IPS-NIHi7 (cell line): ENCODE results near the gene U2AF2.

Experiments used
- DNase-seq: peaks from one replicate; pipeline ENCODE4 v3.0.0; 2012; ENCODE audit warnings: mixed read lengths; ENCODE audit errors: extremely low spot score

U2AF2 gene

DNA sequence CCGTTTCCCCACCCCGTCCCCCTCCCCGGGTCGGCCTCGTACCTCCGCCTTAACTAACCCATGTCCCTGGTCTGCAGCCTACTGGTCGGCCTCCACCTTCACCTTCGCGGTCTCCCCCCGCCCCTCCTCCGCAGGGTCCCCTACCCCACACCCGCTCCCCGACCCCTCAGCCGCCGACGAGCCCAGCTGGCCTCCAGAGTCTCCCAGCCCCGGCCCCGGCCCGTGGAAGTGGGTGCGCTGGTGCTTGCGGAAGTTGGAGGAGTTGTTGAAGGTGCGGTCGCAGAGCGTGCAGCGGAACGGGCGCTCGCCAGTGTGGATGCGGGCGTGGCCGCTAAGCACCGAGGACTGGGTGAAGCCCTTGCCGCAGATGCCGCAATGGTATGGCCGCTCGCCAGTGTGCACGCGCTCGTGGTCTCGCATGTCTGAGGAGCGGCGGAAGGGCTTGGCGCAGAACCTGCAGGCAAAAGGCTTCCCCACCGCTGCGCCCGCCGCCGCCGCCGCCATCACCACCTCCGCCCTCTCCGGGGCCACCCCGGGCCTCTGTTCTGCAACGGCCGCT is 33.1 kb upstream of the U2AF2 start:
- no peak for DNase-seq

DNA sequence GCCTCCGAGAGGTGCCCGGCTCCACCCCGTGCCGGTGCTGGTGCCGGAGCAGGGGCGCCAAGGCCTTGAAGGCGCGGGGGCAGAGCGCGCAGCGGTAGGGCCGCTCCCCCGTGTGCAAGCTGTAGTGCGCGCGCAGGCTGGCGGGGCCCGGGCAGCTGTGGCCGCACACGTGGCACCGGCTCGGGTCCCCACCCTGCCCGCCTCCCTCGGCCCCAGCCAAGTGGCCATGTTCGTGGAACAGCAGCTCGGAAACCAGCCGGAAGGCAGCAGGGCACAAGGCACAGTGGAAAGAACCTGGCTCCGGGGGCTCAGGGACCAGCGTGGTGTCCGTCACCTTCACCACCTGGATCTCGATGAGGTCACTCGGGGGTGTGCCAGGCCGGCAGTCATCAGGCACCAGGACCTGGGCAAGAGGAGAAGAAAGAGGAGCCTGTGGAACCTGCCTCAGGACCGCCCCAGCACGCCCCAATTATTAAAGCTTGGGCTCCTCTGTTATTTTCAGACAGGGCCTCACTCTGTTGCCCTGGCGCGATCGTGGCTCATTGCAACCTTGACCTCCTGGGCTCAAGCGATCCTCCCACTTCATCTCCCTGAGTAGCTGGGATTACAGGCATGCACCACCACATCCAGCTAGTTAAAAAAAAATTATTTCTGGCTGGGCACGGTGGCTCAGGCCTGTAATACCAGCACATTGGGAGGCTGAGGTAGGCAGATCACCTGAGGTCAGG is 32.4 kb upstream of the U2AF2 start:
- DNase-seq, result no peak

GRCh38 chr19:55623130-55623529 is 31.7 kb upstream of the U2AF2 start:
- no peak for DNase-seq

DNA sequence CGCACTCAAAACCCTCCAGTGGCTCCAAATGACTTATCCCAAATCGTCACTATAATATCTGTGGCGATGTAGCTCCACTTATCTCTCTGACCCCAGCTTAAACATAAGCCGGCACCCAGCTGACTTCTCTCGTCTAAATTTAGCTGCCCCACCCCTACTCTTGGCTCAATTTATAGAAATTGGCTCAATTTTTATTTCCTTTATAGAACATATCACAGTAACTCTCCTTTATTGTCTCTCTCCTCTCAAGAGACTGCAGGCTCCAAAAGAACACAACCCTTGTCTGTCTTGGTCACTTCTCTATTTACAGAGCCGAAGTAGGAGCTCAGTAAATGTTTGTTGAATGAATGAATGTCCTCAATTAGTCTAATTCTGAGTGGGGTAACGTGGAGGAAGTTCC is 31.3 kb upstream of the U2AF2 start:
- DNase-seq, result no peak

DNA sequence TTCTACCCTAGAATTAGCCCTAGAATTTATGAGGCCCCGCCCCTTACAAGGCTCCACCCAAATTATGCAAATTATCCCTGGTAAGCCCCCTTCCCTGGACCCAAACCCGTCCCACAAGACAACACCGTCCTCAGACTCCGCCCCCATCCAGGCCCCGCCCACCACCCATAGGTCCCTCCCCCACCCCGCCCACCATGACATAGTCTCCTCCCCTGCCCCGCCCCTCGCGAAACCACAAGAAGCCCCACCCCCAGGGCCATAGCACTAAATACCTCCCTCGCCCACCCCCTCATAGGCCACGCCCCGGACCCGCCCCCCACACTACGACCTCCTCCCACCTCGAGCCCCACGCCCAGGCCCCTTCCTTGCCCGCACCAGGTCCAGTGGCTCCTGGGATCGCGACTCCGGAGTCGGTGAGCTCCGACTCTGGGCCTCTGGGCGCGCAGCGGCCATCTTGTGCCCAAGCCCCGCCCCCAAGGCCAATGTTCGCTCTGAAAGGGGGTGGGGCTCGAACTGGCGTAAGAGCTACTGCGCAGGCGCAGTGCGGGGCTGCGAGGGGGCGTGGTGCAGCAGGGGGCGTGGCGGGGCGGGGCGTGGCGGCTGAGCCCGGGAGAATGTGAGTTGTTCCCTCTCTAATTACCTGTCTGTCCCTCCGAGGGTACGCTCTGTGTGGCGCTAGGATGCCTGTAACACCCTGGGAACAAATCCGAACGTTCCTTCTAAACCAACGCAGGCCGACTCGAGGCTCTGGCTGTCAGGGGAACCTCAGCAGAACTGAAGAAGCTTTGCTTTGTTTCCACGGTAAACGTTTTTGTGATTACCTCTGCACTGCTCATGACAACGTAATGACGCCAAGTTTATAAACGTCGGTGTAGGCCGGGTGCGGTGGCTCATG is 30.5 kb upstream of the U2AF2 start, which contains the start of gene ZNF784:
Gene ZNF784 (minus strand): TSS at position 458 of the 895 bp plus-strand sequence. CDS start 5 bp downstream, at position 453.
- DNase-seq, result peak; percentile 91

DNA sequence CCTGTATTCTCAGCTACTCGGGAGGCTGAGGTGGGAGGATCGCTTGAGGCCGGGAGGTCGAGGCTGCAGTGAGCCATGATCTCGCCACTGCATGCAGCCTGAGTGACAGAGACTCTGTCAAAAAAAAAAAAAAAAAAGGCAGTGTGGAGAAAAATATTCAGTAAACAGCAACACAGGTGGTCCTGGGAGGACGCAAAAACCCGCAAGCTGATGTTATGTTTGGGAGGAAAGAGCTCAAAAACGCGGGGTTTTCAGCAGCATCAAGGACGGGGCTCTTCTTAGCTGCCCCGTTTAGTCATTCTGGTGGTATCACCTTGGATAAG is 29.9 kb upstream of the U2AF2 start:
- DNase-seq, result no peak

GRCh38 chr19:55626350-55626749 is 28.5 kb upstream of the U2AF2 start:
- DNase-seq, result no peak

- DNase-seq, result peak; percentile 52
Observed at GRCh38 chr19:55632463-55632834, 22.4 kb upstream of the U2AF2 start.

DNA sequence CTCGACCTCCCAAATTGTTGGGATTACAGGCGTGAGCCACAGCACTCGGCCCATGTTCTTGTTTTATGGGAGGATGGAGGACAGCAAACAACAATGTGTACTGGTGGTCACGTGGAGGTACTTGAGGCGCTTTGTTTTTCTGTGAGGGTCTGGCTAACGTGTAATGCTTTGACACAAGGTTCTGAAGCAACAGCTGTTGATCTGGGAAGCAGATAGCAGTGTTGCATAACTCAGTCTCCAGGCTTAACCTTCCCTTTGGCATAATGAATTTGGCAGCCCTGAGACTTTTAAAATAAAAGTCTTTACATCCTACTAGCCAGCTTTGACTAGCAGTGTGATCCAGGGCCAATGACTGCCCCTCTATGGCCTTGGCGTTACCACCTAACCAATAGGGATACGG is 21.0 kb upstream of the U2AF2 start:
- DNase-seq, result no peak

- DNase-seq, result no peak
Observed at GRCh38 chr19:55635334-55635717, 19.5 kb upstream of the U2AF2 start.

GRCh38 chr19:55635856-55636440 is 18.9 kb upstream of the U2AF2 start:
- no peak for DNase-seq

DNA sequence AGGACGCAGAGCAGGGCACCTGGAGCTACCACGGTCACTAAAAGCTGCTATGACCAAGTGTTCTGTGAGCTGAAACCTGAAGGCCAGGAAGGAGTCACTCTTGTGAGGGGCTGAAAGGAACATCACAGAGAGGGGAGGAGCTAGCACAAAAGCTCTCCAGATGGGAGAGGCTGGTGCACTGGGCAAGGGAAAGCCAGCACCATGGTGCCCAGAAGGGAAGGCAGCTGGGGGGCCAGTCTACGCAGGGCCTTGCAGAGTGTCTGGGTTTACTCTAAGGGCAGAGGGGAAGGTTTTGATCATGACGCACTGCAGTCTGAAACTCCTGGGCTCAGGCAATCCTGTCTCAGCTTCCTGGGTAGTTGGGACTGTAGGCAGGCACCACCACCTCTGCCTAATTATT is 18.1 kb upstream of the U2AF2 start:
- DNase-seq, result no peak

GRCh38 chr19:55637534-55637933 is 17.3 kb upstream of the U2AF2 start:
- DNase-seq, result no peak

DNA sequence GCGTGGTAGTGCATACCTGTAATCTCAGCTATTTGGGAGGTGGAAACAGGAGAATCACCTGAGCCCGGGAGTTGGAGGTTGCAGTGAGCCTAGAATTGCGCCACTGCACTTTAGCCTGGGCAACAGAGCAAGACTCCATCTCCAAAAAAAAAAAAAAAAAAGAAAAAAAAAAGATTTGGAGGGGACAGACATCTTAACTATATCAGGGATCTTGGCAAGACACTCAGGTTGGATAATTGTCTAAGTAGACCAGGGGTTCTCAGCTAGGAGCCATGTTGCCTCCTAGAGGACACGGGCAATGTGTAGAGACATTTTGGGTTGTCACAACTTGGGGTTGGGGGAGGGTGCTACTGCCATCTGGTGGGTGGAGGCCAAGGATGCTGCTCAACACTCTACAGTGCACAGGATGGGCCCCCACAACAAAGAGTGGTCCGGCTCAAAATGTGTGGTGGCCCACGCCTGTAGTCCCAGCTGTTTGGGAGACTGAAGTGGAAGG is 15.9 kb upstream of the U2AF2 start:
- no peak for DNase-seq

DNA sequence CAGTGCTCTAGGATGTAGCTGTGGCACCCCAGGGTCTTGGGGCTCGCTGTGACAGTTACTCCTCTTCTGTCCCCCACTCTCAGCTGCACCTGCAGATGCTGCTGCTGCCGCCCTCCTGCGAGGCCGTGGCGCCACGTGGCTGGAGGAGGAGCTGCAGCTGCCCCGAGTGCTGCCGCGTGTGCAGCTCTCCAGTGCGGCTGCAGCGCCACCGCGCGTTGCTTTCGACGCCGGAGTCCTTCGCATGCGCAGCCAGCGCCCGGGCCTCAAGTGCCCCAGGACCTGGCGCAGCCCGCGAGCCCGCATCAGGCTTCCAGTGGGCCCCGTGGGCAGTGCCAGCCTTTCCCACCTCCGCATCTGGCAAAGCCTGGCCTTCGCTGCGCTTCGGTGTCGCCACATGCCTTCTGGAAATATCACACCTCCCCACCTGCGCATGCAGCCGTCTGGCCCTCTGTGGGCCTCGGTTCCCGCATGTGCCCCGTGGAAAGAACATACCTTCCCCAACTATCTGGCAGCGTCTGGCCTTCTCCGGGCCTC is 14.7 kb upstream of the U2AF2 start:
- no peak for DNase-seq

DNA sequence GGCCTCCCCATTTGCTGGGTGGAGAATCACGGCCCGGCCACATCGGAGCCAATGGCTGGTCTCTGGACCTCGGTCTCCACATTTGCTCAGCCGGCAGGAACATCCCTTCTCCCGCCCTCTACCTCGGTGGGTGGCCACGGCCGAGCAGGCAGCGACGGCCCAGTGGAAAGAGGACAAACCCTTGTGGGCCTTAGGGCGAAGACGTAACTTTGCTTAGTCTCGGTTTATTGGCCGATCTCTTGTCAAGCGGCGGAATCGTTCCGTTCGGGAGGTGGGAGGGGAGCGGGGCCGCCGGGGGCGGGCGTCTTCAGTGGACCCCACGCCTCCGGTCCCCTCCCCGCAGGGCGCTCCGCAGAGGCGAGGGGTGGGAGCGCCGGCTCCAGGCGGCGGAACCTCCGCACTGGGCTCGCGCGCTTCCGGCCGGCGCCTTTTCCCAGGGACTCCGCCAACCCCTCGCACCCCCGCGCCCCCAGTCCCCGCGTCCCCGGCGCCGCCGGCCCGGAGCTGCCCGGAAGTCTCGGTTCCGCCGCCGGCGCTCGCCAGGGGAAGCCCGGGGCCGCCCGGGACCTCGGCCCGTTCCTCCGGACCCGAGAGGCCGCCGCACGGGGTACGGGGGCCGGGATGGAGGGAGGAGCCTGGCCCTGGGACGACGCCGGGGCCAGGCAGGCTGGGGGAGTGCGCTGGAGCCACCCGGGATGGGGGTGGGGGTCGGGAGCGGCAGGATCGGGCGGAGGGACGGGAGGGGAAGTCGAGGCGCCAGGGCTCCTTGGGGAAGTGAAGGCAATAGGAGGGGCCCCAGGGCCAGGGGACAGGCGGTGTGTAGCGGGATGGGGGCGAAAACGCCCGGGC is 14.0 kb upstream of the U2AF2 start, which contains the start of gene ZNF580:
Gene ZNF580 (plus strand): TSS at position 426 of the 849 bp plus-strand sequence. CDS start 1,507 bp downstream, outside the sequence.
- peak; percentile 71 for DNase-seq

DNA sequence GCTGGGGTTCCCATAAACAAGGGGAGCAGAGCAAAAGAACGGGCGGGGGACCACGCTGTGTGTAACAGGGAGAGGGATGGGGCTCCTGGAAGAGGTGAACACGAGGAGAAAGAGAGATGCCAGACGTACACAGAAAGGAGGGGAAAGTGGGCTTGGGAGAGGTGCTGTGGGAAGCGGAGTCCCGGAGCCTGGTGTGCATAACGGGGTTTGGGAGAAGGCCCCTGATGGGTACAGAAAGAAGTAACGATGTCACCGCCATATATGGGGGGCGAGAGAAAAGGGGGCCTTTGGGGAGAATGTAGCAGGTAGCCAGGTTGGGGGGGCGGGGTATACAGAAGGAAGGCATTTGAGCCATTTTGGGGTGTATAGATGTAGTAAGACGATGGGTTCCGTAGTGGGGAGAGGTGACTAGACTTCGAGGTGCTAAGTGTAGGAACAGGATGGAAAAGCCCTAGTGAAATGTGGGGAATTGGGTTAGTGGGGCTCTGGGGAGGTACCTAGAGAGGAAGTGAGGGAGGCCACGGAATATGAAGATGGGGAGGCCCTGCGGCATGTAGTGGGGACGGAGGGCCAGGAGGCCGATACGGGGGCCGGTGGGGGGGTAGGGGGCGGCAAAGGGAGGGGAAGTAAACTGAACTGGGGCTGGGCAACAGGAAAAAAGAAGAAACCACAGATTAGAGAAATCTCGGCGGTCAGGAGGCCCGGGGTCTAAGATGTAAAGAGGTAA is 13.2 kb upstream of the U2AF2 start:
- no peak for DNase-seq

DNA sequence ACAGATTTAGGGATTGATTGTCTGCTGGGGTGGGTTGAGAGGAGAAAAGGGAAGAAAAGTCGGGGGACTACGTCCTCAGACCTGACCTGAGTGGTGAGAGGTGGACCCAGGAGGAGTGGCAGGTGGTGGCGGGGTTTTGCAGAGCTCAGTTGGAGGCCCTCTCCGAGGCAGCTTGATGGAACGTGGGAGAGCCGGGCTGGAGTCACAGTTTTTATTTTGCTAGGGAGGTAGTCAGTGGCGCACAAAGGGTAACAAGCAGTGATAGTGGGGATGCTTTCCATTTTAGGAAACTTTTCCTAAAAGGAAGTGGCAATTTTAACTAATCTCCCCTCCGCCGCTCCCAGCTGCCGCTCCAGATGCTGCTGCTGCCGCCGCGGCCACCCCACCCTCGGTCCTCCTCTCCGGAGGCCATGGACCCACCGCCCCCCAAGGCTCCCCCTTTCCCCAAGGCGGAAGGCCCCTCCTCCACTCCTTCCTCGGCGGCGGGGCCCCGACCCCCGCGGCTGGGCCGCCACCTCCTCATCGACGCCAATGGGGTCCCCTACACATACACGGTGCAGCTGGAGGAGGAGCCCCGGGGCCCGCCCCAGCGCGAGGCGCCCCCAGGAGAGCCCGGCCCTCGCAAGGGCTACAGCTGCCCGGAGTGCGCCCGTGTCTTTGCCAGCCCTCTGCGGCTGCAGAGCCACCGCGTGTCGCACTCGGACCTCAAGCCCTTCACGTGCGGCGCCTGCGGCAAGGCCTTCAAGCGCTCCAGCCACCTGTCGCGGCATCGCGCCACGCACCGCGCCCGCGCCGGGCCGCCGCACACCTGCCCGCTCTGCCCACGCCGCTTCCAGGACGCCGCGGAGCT is 12.5 kb upstream of the U2AF2 start:
- DNase-seq, result no peak
